DND-41 (cell line): ENCODE data around the gene ANGPTL4.

Source experiments
- ATAC-seq: fragments of 200-7000 bp; cut with Tn5 transposase; 3 replicates; pipeline ENCODE4 v1.9.1; 2021; ENCODE audit warnings: low read depth; ENCODE audit not compliant: insufficient read depth
- DNase-seq: peaks from one replicate; pipeline ENCODE4 v3.0.0-alpha.2; 2020
- H2AFZ ChIP-seq: 2 replicates; pipeline ENCODE4 v1.6.0; 2012; ENCODE audit warnings: low read depth, low read length
- H3K27ac ChIP-seq: 2 replicates; pipeline ENCODE4 v1.5.1; 2012; ENCODE audit warnings: low read length, inconsistent platforms
- H3K27me3 ChIP-seq: fragments of 200-600 bp; sonication (generic); 2 replicates; pipeline ENCODE4 v1.6.0; 2012; ENCODE audit warnings: low read length, mild to moderate bottlenecking, inconsistent platforms; ENCODE audit not compliant: insufficient read depth, poor library complexity
- H3K36me3 ChIP-seq: 2 replicates; pipeline ENCODE4 v1.5.1; 2012; ENCODE audit warnings: low read length, inconsistent platforms; ENCODE audit not compliant: insufficient read depth
- H3K4me1 ChIP-seq: 2 replicates; pipeline ENCODE4 v1.5.1; 2012; ENCODE audit warnings: mild to moderate bottlenecking, low read length; ENCODE audit not compliant: insufficient read depth
- H3K4me2 ChIP-seq: 2 replicates; pipeline ENCODE4 v1.6.0; 2012; ENCODE audit warnings: mild to moderate bottlenecking, moderate library complexity, low read length, inconsistent platforms; ENCODE audit not compliant: insufficient read depth
- H3K4me3 ChIP-seq, 2 experiments: fragments of 200-600 bp in 1 of 2; shearing (Covaris generic) in 1 of 2; 2 replicates each; pipeline ENCODE4 v1.5.1; 2012 to 2016; ENCODE audit warnings: inconsistent platforms in 2 of 2, low read length in 2 of 2, mild to moderate bottlenecking in 2 of 2, low read depth in 1 of 2, moderate library complexity in 1 of 2
- H3K79me2 ChIP-seq: 2 replicates; pipeline ENCODE4 v1.6.0; 2012; ENCODE audit warnings: low read length, inconsistent platforms; ENCODE audit not compliant: insufficient read depth
- H3K9ac ChIP-seq: 2 replicates; pipeline ENCODE4 v1.6.0; 2012; ENCODE audit warnings: low read depth, mild to moderate bottlenecking, inconsistent platforms, low read length, moderate library complexity
- H3K9me3 ChIP-seq: 2 replicates; pipeline ENCODE4 v1.5.1; 2012; ENCODE audit warnings: low read length, moderate library complexity, mild to moderate bottlenecking, inconsistent platforms; ENCODE audit not compliant: insufficient read depth, severe bottlenecking
- H4K20me1 ChIP-seq: 2 replicates; pipeline ENCODE4 v1.6.0; 2012; ENCODE audit warnings: low read length; ENCODE audit not compliant: insufficient read depth
- EZH2 ChIP-seq: IDR thresholded peaks from 3 replicates; pipeline ENCODE4 v1.6.1; 2012; ENCODE audit warnings: borderline replicate concordance, low read depth, mild to moderate bottlenecking, moderate library complexity, low read length, inconsistent platforms; ENCODE audit not compliant: severe bottlenecking
- TF ChIP-seq, protein P1 (sequence below): IDR thresholded peaks from 2 replicates; pipeline ENCODE4 v1.5.1; 2012; ENCODE audit warnings: borderline replicate concordance, low read length, moderate library complexity, mild to moderate bottlenecking; ENCODE audit not compliant: poor library complexity, severe bottlenecking; ENCODE audit errors: extremely low read depth

Gene ANGPTL4

DNA sequence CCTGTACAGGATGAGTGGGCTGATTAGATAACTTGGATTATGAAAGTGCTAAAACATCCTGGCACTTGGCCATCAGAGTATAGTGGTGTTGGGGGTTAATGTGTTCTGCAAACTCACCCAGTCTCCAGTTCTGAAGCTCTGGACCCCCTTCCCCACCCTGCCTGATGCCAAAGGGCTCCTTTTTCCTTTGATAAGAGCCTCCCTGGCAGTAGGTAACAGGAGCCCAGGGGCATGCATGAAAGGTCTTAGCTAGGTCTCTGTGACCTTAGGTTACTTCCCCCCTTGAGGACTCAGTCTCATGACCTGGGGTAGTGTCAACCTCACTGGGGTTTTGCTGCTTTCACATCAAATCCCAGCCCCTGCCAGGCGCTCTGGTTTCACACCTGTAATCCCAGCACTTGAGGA, 40.2 kb upstream of the ANGPTL4 start:
- H3K27me3 ChIP-seq: no peaks in the 10 kb centered on the region
- no peak overlapping the region for H3K4me3 ChIP-seq
- peaks cover 23% of the 10 kb centered on the region for H4K20me1 ChIP-seq
- H3K79me2 ChIP-seq: peaks cover 47% of the 10 kb centered on the region
- peaks cover 26% of the 10 kb centered on the region for H3K36me3 ChIP-seq
- H3K9ac ChIP-seq: no peak overlapping the region
- DNase-seq: no peak
- H2AFZ ChIP-seq: no peak overlapping the region
- TF ChIP-seq, protein P1, sequence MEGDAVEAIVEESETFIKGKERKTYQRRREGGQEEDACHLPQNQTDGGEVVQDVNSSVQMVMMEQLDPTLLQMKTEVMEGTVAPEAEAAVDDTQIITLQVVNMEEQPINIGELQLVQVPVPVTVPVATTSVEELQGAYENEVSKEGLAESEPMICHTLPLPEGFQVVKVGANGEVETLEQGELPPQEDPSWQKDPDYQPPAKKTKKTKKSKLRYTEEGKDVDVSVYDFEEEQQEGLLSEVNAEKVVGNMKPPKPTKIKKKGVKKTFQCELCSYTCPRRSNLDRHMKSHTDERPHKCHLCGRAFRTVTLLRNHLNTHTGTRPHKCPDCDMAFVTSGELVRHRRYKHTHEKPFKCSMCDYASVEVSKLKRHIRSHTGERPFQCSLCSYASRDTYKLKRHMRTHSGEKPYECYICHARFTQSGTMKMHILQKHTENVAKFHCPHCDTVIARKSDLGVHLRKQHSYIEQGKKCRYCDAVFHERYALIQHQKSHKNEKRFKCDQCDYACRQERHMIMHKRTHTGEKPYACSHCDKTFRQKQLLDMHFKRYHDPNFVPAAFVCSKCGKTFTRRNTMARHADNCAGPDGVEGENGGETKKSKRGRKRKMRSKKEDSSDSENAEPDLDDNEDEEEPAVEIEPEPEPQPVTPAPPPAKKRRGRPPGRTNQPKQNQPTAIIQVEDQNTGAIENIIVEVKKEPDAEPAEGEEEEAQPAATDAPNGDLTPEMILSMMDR: no peak
- TF ChIP-seq EZH2: no peak
- H3K4me1 ChIP-seq: peaks cover 37% of the 10 kb centered on the region
- H3K27ac ChIP-seq: no peak overlapping the region
- H3K9me3 ChIP-seq: no peaks in the 10 kb centered on the region
- H3K4me2 ChIP-seq: peak overlapping the region; percentile 83; the same call in 1 of the 2 replicates
- ATAC-seq: no peak

- Histone ChIP-seq H3K79me2 (peaks cover 41% of the 10 kb centered on the region), H3K27ac (no peak overlapping the region), H3K4me2 (no peak overlapping the region), H3K9me3 (no peaks in the 10 kb centered on the region), H3K4me1 (peaks cover 31% of the 10 kb centered on the region), H3K36me3 (peaks cover 26% of the 10 kb centered on the region), H3K27me3 (no peaks in the 10 kb centered on the region), H4K20me1 (peaks cover 23% of the 10 kb centered on the region), H3K9ac (no peak overlapping the region), H2AFZ (no peak overlapping the region), H3K4me3 (no peak overlapping the region)
- 0 out of 3 replicates have a peak, but pooled peaks have one; percentile 3 for ATAC-seq
- DNase-seq: peak; percentile 29
- TF ChIP-seq, protein P1: peak; percentile 40
- no peak for TF ChIP-seq EZH2
Measured at GRCh38 chr19:8324186-8325050, 39.5 kb upstream of the ANGPTL4 start.

DNA sequence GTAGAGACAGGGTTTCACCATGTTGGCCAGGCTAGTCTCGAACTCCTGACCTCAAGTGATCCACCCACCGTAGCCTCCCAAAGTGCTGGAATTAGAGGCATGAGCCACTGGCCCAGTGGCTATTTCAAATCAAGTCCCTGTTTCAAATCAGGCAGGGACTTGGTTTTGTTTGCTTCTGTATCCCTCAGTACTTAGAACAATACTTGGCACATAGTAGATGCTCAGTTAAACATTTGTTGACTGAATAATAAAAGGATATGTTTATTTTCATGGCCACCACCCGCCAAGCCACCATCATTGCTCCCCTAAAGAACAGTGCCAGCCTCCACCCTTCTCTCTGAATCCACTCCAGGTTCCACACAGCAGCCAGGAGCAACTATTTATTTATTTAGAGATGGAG, 38.5 kb upstream of the ANGPTL4 start:
- ATAC-seq: no peak

More for the DNA sequence above, 38.5 kb upstream of the ANGPTL4 start:
- Histone ChIP-seq H3K4me3 (no peak overlapping the region), H3K9ac (no peak overlapping the region), H3K9me3 (no peaks in the 10 kb centered on the region), H4K20me1 (peaks cover 23% of the 10 kb centered on the region), H2AFZ (no peak overlapping the region), H3K36me3 (peaks cover 26% of the 10 kb centered on the region), H3K4me1 (peaks cover 20% of the 10 kb centered on the region), H3K27ac (no peak overlapping the region), H3K27me3 (no peaks in the 10 kb centered on the region), H3K79me2 (peaks cover 31% of the 10 kb centered on the region), H3K4me2 (no peak overlapping the region)
- TF ChIP-seq EZH2: no peak
- TF ChIP-seq, protein P1: no peak
- DNase-seq: no peak
